HPDE6-E6E7 (cell line): ENCODE measurements around the gene EIPR1.
"Not testable (repeated sequence)": the region's sequence is repeated elsewhere in the genome, so short reads cannot be mapped to it uniquely, and the experiment has no call there.

Experiments
- DNase-seq: peaks from one replicate; pipeline ENCODE4 v3.0.0; 2011; ENCODE audit warnings: missing footprints; ENCODE audit errors: extremely low spot score

Gene EIPR1

DNA sequence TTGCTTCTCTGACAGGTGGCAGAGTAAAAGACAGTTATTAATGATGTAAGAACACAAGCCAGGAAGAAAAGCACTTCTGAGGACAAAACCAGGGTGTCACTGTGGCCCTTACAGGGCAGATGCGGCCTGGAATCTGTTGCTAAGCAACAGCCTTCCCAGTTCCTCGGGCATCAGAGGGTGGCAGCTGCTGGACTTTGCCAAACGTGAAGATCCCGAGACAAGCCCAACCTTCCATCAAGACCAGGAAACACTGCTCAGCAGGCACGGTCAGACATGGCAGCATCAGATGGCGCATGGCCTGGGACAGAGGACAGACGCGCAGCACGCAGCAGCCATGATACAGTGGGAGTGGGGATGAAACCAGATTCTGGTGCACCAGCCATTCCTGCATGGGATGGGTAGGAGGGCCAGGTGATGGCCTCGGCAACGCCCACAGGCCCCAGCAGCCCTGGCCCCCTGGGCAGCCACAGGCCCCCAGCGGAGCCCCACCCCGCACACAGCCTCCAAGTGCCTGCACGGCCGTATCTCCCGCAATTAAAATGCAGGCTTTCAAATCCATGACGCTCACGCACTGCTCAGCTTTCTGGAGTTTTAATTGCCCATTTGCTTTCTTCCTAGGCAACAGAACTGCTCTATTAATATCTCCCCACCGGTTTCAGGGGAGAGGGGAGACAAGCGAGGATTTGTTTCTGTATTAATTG, 89.0 kb downstream of the EIPR1 start:
- DNase-seq = no peak

DNA sequence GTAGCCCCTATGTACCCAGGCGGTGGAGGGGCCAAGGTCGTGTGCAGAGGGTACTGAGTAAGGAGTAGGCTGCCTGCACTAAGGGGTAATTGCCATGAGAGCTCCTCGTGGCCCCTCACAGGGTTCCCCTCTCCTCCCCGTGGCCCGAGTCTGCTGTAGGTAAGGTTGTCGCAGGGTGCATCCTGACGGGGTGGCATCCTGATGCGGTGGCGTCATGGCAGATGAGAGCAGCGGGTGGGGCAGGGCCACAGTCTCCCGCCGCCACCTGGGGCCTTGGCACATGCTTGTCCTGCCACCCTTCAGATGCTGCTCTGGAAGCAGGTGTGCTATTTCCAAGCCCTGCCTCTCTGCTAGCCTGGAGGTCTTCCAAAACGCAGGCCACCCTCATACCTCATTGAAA, 89.7 kb downstream of the EIPR1 start:
- DNase-seq = no peak

DNA sequence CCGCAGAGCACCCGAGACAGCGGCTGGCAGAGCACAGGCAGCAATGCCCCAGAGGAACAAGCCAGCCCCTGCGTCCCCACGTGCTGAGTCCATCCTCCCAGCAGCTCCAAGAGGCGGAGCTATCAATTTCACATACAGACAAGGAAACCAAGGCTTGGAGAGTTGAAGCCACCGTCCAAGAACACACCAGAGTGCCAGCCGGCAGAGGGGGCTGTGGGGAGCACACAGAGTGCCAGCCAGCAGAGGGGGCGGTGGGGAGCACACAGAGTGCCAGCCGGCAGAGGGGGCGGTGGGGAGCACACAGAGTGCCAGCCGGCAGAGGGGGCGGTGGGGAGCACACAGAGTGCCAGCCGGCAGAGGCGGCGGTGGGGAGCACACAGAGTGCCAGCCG, 91.0 kb downstream of the EIPR1 start:
- not testable (repeated sequence) for DNase-seq

DNA sequence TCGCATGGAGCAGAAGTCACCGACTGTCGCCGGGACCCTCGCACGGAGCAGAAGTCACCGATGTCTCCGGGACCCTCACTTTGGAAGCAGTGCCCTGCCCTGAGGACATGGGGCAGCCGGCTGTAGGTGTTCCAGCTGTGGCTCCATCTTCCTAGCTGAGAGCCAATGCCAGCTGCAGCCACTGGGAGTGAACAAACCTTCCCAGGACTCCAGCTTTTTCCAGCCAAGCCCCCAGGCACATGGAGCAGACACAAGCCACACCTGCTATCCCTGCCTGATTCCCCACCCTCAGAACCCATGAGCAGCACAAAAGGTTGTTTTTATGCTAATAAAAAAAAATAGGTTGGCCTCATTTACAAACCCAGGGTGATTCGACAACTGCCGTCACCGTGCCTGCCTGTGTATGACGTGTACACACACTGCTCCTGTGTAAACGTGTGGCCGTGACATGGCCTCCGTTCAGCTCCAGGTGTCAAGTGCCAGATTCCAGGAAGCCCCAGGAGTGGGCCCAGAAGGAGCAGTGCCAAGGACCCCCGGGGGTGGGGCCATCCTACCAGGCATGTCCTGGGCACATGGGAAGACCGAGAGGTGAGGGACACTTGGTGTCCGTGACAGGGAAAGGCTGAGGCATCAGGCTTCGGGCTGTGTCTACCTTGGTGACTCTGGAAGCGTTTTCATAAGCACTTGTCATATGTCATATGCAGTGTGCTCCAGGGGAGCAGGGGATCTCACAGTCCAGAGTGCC, 91.5 kb downstream of the EIPR1 start:
- no peak for DNase-seq

- DNase-seq = no peak
These were observed 92.7 kb downstream of the EIPR1 start for GRCh38 chr2:3284657-3285630.

DNA sequence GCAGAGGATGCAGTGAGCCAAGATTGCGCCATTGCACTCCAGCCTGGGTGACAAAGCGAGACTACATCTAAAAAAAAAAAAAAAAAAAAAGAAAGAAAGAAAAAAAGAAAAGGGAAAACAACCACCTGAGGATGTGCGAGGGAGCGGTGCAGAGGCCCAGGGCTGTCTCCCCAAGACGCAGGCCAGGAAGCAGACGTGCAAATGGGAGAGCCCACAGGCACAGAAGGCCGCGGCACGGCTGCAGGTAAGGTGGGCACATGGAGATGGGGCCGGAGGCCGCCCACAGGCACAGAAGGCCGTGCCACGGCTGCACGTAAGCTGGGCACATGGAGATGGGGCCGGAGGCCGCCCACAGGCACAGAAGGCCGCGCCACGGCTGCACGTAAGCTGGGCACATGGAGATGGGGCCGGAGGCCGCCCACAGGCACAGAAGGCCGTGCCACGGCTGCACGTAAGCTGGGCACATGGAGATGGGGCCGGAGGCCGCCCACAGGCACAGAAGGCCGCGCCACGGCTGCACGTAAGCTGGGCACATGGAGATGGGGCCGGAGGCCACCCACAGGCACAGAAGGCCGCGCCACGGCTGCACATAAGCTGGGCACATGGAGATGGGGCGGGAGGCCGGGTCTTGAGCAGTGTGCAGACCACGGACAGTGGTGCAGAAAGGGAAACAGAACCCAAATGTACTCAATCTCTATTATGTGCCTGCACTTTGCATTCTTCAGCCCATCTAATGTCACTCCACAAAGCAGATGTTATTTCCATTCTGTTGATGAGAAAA, 93.6 kb downstream of the EIPR1 start:
- not testable (repeated sequence) for DNase-seq

- DNase-seq = no peak
These were observed 94.4 kb downstream of the EIPR1 start for GRCh38 chr2:3283206-3283605.

DNA sequence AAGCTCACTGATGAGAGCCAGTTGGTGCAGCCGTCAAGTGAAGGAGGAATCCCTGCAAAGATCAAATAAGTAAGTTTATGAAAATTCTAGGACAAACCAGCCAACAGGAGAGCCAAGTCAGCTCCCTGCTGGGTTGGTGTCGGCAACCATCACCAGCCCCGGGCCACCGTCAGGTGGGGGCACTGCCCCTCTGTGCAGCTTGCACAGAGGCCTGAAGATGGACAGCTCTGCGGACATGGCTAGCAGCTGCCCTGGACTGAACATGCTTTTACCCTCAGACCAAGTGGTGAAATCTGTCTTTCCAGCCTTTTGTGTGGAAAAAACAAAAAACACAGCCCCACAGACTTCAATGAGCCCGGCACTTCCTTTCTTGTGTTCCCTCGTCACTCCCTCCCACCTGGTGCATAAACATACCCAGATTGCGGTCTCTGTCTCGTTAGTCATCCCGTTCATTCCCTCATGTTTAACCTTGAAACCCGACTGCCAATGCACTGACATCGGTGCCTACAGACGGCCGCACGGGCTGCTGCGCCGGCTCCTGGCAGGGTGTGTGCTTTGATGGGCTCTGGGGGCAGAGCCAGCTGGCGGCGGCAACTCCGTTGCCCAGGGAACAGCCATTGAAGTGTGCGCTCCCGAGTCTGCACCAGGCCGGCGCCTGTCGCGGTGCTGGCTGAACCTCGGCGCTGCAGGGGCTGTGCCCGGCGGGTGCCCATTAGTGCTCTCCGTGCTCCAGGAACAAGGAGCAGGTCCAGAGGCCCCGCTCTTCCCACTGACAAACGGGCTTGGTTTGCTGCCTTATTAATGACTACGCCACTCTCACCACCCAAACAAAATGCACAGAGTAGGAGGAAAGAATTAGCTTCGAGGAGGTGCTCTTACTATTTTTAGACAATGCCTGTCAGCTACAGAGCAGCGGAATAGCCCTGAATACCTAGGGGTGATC, 95.3 kb downstream of the EIPR1 start:
- no peak for DNase-seq

DNA sequence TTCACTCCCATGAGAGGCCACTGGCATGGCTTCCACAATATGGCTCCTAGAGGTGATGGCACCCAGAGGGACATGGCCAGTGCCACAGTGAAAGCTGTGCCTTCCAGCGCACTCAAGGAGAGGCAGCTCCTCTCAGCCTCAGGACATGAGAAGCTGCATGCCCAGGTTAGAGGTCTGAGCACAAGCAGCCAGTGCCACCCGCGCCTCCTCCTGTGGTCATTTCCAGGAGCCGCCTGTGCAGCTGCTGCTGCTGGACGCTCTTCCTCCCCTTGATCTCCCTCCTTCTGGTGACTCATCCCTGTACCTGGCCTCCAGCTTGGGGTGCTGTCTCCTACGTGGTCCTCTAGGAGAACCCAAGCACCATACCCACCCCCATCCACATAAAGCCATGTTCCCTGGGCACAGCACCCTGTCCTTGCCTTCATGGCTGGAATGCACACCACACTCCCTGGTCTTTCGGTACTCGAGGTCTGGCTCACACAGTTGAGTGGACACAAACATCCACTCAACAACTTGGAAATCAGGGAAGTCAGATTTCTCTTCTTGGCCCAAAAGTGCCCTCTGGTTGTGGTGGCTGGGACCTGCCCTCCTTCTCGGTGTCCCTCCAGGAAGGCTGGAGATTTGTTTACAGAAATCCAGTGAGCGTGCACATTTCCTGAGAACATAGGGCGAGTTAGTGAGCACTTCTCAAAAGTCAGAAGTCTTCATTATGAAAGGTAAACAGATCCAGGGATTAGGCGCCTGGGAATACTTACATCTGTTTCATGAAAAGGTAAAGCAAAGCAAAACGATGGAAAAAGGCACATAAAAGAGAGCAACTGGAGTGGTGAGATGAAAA, 96.7 kb downstream of the EIPR1 start:
- DNase-seq = no peak

- DNase-seq = no peak
These were observed 97.4 kb downstream of the EIPR1 start for GRCh38 chr2:3280197-3280596.

- no peak for DNase-seq
These were observed 98.2 kb downstream of the EIPR1 start for GRCh38 chr2:3279236-3279960.

DNA sequence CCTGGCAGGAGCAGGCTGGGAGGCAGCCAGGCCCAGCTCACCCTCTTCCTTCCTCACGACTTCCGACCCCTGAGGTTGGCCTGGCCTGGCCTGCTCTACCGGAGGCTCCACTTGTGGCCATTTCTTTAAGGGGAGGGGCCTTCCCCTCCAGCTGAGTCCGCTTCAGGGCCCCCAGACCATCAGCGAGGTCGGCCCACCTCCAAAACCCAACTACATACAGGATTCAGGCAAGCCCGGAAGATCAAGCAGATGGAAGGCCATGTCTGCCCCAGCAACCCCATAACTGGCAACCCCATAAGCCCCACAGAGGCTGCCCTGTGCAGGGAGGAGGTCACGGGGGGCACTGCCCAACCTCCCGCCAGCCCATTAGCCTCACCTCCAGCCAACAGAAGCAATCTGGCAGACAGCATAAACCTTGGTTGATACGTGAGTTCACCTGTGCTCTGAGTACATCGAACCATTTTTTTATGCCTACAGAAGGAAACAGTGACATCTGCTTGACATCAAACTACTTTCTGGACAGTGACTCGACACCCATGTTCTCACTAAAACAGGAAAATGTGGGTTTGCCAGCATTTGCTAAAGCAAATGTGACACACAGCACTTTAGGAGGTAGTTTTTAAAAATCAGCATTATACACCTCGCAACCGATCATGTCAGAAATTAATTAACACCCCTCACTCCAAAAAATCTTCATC, 98.9 kb downstream of the EIPR1 start:
- no peak for DNase-seq

DNA sequence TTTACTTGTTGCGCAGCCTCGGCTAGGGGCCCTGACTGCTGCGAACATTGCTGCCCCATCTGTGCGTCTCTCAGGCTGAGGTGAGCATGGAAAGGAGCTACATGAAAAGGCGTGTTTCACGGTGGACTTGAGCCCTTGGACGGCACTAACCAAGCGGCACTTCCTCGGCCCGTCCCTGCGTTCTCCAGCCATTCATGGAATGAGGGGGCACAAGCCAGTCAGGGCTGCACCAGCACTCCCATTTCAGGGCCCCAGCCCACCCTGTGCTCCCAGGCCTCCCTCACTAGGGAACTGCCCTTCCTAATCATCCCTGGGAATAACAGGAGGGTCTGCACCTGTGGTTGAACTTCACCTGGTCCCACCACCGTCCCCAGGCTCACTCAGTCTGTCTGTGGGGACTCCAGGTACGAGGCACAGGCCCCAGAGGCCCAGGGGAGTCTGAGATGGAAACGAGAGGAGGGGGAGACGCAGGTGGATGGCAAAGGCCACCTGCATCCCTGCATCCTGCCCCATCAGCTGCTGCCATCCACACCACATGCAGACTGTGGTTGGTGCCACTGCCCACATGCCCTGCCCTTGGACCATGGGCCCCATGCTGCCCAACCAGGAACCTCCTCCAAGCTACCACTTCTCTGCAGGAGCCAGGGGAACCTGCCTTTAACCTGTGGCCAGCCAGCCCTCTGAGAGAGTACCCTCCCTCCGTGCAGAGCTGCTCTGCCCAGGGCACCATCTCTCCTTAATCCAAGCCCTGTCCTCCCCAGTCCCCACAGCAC, 99.7 kb downstream of the EIPR1 start:
- DNase-seq = no peak

DNA sequence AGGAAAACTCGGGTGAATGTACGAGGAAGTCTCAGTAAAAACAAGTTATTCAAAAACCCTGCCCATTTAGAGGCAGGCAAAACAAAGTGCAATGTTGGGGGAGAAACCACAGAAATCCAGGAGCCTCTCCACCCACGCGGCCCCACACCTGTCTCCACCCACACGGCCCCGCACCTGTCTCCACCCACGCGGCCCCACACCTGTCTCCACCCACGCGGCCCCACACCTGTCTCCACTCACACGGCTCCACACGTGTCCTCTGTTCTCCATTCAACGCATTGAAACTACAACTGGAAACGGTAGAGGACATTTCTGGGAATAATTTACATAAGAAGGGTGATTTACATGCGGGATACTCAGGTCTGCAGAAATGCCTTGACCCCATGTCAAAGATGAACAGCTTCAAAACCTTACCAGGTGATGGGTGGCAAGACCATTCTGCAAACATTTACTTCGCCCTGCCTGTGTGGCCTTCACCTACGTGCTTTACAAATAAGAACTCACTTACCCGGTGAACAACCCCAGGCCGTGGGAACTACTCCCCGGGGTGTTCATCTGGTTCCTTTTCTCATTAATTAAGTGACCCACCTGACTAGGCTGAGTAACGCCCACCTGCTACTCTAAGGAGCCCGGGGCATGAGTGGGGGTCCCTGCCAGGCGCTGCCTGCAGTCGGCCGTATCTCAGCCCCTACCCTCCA, 100.4 kb downstream of the EIPR1 start:
- DNase-seq = no peak

DNA sequence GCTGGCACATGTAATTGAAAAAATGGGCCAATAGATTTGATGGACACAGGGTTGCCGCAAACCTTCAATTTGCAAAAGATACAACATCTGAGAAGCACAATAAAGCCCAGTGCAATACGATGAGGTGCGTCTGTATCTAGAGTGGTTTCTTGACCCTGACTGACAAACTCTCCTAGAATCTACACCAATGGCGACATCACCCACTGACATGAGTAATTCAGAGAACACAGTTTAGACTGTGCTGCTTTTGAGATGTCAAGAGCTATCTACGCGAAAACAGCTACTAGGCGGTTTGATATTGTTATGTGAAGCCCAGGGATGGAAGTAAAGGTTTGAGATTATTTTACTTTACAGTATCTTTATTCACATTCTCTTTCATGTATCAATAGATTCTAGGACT, 104.9 kb downstream of the EIPR1 start:
- DNase-seq = no peak

DNA sequence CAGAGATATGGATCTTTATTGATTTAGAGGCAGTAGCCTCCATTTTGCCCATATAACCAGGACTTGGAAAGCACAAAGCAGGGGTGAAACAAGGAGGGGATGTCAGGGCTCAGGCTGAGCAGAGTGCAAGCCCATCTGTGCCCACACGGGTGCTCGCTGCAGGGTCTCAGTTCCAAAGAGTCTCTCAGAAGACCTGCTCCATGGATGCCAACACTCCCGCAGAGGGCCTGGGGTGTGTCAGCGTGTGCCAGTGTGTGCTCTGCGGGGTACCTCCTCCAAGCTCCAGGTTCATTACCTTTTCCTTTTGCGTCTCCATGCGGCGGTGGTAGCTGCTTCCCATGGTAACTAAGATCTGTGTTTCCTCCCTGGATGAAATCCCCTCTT, 107.5 kb downstream of the EIPR1 start:
- no peak for DNase-seq
